CD4-positive, alpha-beta T cell treated with Interleukin-6 for 4 hours (primary cell): ENCODE data around the gene ALDH2.
"Not testable (repeated sequence)": the region's sequence is repeated elsewhere in the genome, so short reads cannot be mapped to it uniquely, and the experiment has no call there.

Source experiments
- DNase-seq: peaks from one replicate; pipeline ENCODE4 v3.0.0-alpha.2; 2020; ENCODE audit warnings: mixed read lengths

ALDH2 gene

DNA sequence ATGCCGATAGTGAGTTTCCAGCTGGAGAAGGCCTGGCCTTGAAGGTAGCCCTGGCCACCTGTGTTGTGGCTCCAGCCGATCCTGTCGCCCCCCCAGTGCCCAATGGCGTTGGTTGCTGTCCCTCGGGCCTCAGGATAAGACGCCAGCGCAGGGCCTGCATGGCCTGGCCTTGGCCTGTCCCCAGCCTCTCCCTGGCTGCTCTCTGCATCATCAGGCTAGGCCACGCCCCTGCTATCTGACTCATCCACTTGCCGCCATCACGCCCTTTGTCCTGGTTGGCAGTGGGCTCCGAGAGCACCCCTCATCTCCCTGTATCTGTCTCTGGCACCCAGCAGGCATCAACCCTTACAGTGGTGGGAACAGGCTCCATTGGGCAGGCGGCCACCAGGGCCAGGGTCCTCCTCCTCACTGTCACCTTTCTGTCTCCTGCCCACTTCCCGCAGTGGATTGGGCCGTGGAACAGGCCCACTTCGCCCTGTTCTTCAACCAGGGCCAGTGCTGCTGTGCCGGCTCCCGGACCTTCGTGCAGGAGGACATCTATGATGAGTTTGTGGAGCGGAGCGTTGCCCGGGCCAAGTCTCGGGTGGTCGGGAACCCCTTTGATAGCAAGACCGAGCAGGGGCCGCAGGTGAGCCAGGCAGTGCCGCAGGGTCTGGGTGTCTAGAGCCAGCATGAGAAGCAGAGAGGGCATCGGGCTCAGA lies 25.6 kb downstream of the ALDH2 start:
- DNase-seq: no peak

DNA sequence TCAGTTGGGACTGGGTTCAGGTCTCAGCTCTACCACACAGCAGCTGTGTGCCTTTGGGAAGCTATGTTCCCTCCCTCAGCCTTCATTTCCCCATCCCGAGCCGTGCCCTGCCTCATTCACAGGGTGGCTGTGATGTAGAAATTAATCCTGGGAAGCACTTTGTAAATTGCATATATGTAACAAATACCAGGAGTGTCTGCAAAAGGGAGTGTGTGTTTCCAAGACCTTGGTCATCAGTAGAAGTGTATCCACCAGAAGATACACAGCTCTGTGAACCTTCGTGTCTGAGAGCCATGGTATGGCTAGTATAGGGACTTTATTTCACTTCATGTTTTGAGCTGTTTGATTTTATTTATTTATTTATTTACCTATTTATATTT lies 26.1 kb downstream of the ALDH2 start:
- DNase-seq: no peak

DNA sequence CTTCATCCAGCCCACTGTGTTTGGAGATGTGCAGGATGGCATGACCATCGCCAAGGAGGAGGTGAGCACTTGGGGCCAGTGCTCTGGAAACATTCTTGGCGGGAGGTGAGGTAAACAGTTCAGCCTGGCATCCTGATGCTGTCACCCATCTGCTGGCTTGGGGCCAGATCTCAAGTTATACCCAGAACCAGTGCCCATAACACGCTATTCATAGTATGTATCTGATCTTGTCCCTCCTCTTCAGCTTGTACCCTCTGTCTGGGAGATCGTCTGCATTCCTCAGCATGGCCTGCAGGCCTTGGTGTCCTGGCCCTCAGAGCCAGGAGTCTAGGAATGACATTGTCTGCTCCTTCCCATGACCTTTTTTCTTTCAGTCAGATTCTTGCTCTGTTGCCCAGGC lies 31.4 kb downstream of the ALDH2 start:
- DNase-seq: no peak

DNA sequence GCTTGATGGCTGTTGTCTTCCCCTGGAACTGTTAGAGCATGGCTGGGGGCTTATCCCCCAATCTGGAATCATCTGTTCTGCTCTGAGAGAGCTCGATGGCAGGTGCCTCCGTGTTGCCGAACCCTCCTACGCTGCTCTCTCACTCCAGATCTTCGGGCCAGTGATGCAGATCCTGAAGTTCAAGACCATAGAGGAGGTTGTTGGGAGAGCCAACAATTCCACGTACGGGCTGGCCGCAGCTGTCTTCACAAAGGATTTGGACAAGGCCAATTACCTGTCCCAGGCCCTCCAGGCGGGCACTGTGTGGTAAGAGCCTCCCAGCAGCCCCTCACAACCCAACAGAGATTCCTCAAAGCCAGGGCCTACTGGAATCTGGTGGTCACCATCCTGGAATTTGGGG lies 33.0 kb downstream of the ALDH2 start:
- no peak for DNase-seq

DNA sequence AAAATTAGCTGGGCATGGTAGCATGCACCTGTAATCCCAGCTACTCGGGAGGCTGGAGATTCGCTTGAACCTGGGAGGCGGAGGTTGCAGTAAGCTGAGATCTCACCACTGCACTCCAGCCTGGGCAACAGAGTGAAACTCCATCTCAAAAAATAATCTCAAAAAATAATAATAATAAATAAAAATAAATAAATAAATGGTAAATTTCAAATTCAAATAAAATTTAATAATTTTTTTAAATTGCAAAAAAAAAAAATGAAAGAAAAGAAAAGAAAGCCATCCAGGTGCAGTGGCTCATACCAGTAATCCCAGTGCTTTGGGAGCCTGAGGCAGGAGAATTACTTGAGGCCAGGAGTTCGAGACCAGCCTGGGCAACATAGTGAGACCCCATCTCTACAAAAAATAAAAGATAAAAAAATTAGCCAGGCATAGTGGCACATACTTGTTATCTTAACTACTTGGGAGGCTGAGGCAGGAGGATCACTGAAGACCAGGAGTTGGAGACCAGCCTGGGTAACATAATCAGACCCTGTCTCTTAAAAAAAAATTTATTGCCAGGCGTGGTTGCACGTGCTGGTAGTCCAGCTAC lies 36.4 kb downstream of the ALDH2 start:
- no peak for DNase-seq

DNA sequence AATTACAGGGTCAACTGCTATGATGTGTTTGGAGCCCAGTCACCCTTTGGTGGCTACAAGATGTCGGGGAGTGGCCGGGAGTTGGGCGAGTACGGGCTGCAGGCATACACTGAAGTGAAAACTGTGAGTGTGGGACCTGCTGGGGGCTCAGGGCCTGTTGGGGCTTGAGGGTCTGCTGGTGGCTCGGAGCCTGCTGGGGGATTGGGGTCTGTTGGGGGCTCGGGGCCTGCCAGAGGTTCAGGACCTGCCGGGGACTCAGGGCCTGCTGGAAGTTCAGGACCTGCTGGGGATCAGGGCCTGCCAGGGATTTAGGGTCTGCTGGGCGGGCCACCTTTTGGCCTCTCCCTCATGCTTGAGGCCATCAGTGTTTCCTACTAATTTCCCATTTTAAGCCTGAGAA lies 37.1 kb downstream of the ALDH2 start:
- DNase-seq: no peak

DNA sequence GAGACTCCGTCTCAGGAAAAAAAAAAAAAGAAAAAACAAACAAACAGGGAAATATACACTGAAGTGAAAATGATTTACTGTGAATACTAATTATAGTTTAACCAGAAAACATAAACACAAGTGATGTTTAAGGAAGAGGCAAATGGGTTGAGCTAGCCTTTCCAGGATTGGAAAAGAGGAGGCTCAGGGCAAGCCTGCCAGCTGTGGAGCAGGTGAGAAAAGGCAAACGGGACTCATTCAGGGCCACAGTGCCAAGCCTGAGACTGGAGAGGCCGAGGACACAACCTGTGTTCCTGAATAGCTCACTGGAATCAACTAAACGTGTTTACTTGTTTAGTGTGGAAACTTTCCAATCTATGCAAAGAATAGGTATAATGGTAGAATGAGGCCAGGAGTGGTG lies 39.6 kb downstream of the ALDH2 start:
- DNase-seq: no peak

DNA sequence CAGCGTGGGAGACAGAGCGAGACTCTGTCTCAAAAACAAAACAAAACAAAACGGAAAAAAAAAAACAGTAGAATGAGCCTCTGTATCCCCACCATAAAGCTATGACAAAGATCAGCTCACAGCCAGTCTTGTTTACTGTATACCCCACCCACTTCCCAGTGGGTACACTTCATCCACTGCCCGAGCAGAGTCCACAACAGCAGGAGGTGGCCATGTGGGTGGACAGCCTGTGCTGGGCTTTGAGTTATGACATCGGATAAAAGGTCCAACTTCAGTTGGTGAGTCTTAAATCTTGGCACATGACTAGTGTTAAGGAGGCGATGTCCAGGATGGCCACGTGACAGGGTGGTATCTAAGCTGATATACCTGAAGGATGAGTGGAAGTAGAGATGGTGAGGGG lies 40.5 kb downstream of the ALDH2 start:
- no peak for DNase-seq

DNA sequence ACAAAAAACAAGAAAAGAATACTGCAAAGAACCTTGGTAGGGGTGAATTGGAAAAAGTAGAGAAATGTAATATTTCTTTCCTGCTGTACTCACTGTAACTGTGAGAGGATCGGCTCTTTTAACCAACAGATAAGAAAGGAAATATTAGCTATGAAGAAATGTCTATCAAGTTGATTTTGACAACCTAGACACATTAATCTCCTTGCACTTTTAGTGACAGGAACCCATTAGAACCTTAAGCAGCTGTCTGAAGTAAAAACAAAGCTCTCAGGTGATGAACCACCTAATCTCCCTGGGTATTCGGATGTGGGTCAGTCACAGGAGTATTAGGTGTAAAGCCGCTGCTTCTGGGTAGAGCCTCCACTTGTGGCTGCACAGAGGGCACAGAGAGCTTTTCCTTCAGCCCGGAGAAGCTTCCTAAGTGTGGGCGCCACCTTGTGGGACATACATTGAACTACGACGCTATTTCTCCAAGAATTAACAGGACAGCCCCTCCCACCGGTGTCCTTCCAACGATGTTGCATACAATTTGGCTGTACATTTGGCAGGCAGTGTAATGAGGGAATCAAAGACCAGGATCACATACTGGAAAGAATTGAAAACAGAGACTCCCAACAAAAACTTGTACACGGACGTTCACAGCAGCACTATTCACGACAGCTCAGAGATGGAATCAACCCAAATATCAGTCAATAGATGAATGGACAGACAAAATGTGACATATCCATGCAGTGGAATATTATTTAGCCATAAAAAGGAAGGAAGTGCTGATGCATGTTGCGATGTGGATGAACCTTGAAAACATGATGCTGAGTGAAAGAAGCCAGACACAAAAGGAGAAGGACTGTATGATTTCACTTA lies 46.4 kb downstream of the ALDH2 start:
- DNase-seq: peak; percentile 75

DNA sequence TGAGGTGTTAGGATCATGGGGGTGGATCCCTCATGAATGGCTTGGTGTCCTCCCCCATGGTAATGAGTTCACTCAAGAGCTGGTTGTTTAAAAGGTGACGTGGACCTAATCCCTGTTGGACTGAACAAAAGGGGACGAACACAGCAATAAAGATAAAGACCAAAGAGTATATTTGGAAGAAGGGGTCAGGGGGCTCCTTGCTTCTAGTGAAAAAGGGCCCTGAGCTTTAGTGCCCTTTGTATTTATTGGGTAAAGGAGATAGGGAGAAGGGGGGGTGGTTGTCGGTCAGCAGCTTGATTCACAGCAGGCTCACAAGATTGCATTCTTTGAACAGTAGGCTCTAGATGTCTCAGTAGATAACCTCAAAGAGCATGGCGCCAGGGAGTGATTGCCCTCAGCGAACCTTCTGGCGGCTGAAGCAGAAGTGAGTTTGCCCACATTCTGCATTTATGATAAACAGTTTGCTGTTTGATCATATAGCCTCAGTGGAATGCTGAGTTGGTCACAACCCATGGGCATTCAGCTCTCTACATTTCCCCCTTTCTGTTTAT lies 49.4 kb downstream of the ALDH2 start:
- DNase-seq: no peak

DNA sequence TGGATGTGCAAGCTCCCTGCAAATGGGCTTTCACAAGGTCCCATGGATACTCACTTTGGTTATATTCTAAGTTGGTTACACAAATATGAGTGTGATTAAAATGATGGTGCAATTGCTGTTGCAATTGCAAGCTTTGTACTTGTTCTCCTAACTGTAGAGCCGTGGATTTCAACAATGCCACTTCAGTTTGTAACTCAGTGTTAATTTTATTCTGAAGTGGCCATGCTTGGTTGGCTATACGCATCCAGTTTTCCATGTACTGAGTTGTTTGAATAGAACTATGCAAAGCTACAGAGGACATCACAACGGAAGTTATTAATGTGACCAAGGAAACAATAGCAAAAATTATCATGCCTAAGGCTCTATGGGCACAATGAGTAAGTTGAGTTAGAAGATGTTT lies 50.2 kb downstream of the ALDH2 start:
- not testable (repeated sequence) for DNase-seq

DNA sequence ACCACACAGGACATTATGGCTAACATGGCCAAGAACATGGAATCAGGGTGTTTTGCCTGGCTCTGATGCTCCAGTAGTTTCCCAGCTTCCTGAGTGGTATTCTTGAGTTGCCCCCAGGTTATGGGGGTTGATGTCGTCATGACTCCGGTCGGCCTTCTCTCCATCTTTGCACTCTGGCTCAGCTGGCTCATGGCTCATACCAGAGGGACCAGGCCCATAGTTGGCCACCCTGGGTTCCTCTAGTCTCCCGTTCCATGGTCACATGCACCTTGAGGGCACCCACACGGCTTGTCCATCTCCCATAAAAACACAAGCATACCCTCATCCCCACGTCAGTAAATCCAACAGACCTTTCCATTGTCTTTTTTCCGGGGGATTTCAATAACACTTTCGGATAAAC lies 51.6 kb downstream of the ALDH2 start:
- no peak for DNase-seq

DNA sequence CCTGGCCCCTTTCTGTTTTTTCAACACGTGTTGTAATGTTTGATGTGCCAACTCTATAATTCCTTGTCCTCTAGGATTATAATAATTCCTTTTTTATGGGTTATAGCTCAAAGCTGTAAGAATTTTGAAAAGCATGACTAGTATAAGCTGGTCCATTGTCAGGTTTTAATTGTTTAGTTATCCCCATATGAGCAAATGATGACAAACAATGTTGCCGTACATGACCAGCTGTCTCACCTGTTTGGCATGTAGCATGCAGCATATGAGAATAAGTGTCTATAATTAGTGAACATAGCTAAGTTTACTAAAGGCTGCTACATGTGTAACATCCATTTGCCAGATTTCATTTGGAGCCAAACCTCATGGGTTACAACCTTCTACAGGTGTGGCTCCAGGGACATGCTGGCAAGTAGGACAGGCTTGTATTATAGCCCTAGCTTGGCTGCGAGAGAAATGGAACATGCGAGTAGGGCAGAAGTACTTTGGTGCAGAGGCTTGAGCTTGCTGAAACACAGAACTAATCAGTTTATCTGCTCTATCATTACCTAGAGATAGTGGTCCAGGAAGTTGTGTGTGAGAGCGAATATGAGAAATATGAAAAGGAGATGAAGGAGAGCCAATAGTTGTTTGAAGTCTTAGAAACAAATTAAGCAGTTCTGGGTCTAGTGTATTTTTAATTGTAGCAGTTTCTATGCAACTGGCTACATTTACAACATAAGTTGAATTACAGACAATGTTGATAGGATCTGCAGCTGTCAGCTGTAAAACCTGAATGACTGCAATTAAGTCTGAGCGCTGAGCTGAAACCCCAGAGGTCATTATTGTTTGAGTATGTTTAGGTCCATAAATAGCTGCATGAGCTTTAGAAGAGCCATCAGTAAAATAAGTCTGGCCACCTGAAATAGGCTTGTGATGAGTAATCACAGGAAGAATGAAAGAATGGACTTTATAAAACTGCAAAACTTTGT lies 52.7 kb downstream of the ALDH2 start:
- no peak for DNase-seq

DNA sequence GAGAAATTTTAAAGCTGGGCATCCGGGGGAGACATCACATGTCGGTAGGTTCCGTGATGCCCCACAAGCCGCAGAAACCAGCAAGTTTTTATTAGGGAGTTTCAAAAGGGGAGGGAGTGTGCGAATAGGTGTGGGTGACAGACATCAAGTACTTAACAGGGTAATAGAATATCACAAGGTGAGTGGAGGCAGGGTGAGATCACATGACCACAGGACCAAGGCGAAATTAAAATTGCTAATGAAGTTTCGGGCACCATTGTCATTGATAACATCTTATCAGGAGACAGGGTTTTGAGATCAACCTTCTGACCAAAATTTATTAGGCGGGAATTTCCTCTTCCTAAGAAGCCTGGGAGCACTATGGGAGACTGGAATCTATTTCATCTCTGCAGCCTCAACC lies 54.1 kb downstream of the ALDH2 start:
- not testable (repeated sequence) for DNase-seq

DNA sequence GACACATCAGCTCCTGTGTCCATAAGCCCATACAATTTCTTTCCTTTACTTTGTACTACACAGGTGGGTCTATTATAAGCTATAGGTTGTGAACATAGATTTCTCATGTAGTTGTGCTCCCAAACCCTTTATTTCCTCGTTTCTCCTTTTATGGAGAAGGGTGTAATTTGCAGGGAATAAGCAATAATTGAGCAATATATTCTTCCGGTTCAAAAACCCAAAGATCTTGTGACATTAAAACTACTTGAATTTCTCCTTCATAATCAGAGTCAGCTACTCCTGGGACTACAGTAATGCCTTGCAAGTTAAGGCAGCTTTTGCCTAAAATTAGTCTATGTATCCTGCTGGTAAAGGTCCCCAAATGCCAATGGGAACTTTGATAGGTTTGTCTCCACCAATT lies 56.2 kb downstream of the ALDH2 start:
- no peak for DNase-seq

DNA sequence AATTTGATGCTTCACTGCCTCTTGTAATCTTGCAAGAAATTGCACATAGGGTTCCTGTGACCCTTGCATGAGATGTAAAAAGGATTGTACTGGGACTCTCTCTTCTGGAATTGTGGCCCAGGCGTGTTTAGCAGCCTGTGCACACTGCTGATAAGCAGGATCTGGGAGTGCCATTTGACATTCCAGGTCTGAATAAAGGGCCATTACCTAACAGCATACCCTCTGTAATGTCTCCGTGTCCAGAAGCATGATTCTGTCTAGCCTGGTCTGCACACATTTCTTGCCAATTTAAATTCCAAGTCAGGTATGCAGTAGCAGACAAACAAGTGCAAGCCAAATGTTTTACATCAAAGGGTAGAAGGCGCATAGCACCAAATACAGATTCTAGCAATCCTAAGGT lies 57.2 kb downstream of the ALDH2 start:
- DNase-seq: no peak

DNA sequence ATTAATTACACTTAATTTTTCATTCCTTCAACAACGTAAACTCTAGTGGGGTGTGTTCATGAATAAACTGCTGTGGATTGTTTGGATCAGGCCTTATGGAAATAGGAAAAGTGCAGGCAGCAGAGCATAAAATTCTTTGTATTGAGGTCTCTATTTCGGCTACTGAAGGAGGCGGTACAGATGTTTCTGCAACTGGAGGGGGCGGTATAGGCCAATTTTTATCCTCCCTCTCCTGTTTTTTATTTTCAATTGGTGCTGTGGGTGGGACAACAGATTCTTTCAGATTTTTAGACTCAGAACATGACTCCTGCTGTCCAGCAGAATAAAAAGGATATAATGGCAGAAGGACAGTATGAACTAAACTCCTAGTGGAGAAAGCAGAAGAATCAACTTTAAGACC lies 57.6 kb downstream of the ALDH2 start:
- DNase-seq: peak; percentile 10

DNA sequence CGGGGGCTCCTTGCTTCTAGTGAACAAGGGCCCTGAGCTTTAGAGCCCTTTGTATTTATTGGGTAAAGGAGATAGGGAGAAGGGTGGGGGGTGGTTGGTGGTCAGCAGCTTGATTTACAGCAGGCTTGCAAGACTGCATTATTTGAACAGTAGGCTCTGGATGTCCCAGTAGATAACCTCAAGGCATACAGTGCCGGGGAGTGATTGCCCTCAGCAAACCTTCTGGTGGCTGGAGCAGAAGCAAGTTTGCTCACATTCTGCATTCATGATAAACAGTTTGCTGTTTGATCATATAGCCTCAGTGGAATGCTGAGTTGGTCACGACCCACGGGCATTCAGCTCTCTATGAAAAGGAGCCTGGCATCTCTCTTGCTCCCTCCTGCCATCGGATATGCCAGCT lies 58.8 kb downstream of the ALDH2 start:
- no peak for DNase-seq

DNA sequence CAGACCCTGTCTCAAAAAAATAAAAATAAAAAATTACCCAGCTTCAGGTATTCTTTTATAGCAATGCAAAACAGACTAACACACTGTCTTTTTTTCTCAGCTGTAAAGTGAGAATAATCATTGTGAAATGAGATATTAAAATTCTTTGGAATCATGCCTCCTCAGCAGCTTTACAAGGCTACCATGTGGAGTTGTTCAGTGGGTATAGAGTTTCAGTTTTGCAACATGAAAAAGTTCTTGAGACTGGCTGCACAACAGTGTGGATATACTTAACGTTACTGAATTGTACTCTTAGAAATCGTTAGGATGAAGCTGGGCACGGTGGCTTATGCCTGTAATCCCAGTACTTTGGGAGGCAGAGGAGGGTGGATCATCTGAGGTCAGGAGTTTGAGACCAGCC lies 59.6 kb downstream of the ALDH2 start:
- no peak for DNase-seq

DNA sequence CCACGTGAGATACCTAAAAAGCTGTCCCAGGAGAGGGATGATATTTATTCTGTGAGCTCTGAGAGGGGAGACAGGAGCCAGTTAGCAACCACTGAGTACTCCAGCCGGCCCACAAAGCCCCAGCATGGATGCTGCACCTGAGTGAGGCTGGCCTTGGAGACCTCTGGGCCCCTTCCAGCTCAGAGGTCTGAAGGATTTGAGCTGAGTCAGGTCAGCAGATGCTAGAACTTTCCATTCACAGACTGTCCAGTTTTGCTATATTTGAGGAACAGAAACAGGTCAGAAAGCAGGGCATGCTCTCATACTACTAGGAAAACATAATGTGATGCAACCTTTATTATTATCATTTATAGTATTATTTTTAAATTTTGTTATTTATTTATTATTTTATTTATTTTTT lies 60.3 kb downstream of the ALDH2 start:
- DNase-seq: no peak

DNA sequence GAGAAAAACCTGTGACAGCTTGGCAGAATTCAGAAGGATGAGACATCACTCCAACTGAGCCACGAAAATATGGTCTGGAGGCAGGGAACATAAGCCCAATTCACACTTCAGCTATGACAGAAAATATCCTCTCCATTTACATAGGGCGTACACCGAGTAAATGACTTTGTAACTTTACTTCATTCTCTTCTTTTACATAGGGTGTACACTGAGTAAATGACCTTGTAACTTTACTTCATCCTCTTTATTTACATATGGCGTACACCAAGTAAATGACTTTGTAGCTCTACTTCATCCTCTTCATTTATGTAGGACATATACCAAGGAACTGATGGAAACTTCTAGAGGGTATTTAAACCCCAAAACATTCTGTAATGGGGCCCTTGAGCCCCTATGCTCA lies 61.2 kb downstream of the ALDH2 start:
- no peak for DNase-seq

DNA sequence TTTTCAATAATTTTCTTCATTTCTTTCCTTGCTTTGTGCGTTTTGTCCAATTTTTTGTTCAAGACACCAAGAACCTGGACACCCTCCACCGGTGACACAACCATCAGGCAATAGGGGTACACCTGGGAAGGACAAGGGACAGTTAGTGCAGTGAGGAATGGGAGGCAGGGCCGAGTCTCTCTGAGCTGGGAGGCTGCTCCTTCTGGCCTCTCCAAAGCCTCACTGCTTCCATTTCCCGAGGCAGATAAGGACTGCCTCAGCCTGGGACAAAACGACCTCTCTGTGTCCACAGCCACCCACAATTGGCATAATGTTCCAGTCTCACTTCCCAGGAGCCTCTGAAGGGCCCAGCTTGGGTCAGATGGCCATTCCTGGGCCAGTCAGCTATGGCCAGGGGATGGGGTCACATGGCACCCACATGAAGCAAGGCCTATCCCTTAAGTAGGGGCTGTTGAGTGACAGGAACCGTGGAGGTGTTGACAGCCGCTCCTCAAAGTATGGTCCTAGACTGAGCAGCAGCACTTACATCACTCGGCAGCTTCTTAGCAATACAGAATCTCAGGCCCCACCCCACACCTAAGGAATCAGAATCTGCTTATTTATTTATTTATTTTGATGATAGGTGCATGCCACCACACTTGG lies 61.7 kb downstream of the ALDH2 start:
- no peak for DNase-seq
